SH-SY5Y (cell line): Measurements from ENCODE around the gene PEF1.

Experiments
- GATA2 ChIP-seq: IDR thresholded peaks from 2 replicates; pipeline ENCODE4 v1.6.1; 2011; ENCODE audit warnings: mild to moderate bottlenecking, low read depth, low read length
- GATA3 ChIP-seq: IDR thresholded peaks from 2 replicates; pipeline ENCODE4 v1.6.1; 2011; ENCODE audit warnings: low read depth, mild to moderate bottlenecking, low read length, moderate library complexity

DNA sequence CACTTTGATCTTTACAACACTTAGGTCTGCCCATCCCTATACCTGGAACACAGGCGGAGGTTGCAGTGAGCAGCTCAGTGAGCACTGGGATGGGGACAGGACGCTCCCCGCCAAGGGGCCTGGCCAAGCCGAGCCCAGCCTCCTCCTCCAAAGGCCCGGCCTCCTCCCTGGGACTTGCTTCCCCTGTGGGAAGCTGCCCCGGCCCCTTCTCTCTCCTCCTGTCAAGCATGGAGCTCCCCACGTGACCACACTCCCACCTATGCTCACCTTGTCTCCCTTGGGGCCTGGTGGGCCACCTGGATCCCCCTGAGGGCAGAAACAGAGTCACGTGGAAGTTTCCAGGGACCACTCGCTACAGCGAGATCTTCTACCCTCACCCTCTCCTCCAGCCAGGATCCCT lies 46.2 kb upstream of the PEF1 start:
- TF ChIP-seq GATA2 (no peak), GATA3 (no peak)
